Parathyroid adenoma (tissue), 2 donors: ENCODE results near the gene OAT.

Source experiments
- H2AFZ ChIP-seq: fragments of 300-600 bp; sonication (generic); one replicate; pipeline ENCODE4 v1.7.0; 2017; ENCODE audit warnings: antibody characterized with exemption, mild to moderate bottlenecking
- H3K27ac ChIP-seq: fragments of 300-600 bp; sonication (generic); one replicate; pipeline ENCODE4 v1.7.0; 2017
- H3K27me3 ChIP-seq: fragments of 300-600 bp; sonication (generic); one replicate; pipeline ENCODE4 v1.7.0; 2017; ENCODE audit warnings: low read length; ENCODE audit not compliant: control insufficient read depth, insufficient read depth
- H3K36me3 ChIP-seq: fragments of 300-600 bp; sonication (generic); one replicate; pipeline ENCODE4 v1.7.0; 2017; ENCODE audit warnings: low read length; ENCODE audit not compliant: control insufficient read depth, insufficient read depth
- H3K4me1 ChIP-seq: fragments of 300-600 bp; sonication (generic); one replicate; pipeline ENCODE4 v1.7.0; 2017; ENCODE audit warnings: control low read depth
- H3K4me2 ChIP-seq: fragments of 300-600 bp; sonication (generic); one replicate; pipeline ENCODE4 v1.7.0; 2017; ENCODE audit warnings: low read length
- H3K4me3 ChIP-seq: fragments of 300-600 bp; sonication (generic); one replicate; pipeline ENCODE4 v1.7.0; 2017; ENCODE audit warnings: low read depth, low read length
- H3K79me2 ChIP-seq: fragments of 300-600 bp; sonication (generic); one replicate; pipeline ENCODE4 v1.7.0; 2017; ENCODE audit warnings: control low read depth
- H3K9ac ChIP-seq: fragments of 300-600 bp; sonication (generic); one replicate; pipeline ENCODE4 v1.7.0; 2017; ENCODE audit warnings: mild to moderate bottlenecking
- H3K9me3 ChIP-seq: fragments of 300-600 bp; sonication (generic); one replicate; pipeline ENCODE4 v1.7.0; 2017; ENCODE audit warnings: low read length; ENCODE audit not compliant: control insufficient read depth
- CTCF ChIP-seq: fragments of 300-600 bp; sonication (generic); IDR thresholded peaks from one replicate; pipeline ENCODE4 v1.7.0; 2017; ENCODE audit warnings: antibody characterized with exemption, mild to moderate bottlenecking
- donor health status: primary hyperparathyroidism.

OAT gene

GRCh38 chr10:124367936-124368335, 50.8 kb downstream of the OAT start:
- no peak for TF ChIP-seq CTCF
- Histone ChIP-seq H3K36me3 (no peaks in the 10 kb centered on the region), H3K4me3 (no peak overlapping the region), H3K9me3 (no peaks in the 10 kb centered on the region), H3K9ac (no peak overlapping the region), H3K79me2 (no peaks in the 10 kb centered on the region), H3K27ac (no peak overlapping the region), H3K4me1 (no peaks in the 10 kb centered on the region), H2AFZ (no peak overlapping the region), H3K27me3 (no peaks in the 10 kb centered on the region), H3K4me2 (no peak overlapping the region)

GRCh38 chr10:124367414-124367813, 51.3 kb downstream of the OAT start:
- Histone ChIP-seq H3K27me3 (no peaks in the 10 kb centered on the region), H3K9ac (no peak overlapping the region), H3K4me2 (no peak overlapping the region)

GRCh38 chr10:124366825-124367224, 51.9 kb downstream of the OAT start:
- H3K9me3 ChIP-seq = no peaks in the 10 kb centered on the region

More at GRCh38 chr10:124367414-124367813, 51.3 kb downstream of the OAT start:
- no peak overlapping the region for H3K4me3 ChIP-seq
- H3K79me2 ChIP-seq = no peaks in the 10 kb centered on the region
- H3K27ac ChIP-seq = no peak overlapping the region
- no peak for TF ChIP-seq CTCF
- H3K9me3 ChIP-seq = no peaks in the 10 kb centered on the region
- no peak overlapping the region for H2AFZ ChIP-seq
- H3K36me3 ChIP-seq = no peaks in the 10 kb centered on the region
- no peaks in the 10 kb centered on the region for H3K4me1 ChIP-seq

GRCh38 chr10:124366343-124366742, 52.4 kb downstream of the OAT start:
- Histone ChIP-seq H3K9me3 (no peaks in the 10 kb centered on the region), H3K9ac (no peak overlapping the region), H3K27ac (no peak overlapping the region), H3K4me2 (no peak overlapping the region), H2AFZ (no peak overlapping the region), H3K4me3 (no peak overlapping the region), H3K79me2 (no peaks in the 10 kb centered on the region), H3K27me3 (no peaks in the 10 kb centered on the region), H3K4me1 (no peaks in the 10 kb centered on the region), H3K36me3 (no peaks in the 10 kb centered on the region)
- no peak for TF ChIP-seq CTCF

More at GRCh38 chr10:124366825-124367224, 51.9 kb downstream of the OAT start:
- no peak for TF ChIP-seq CTCF
- Histone ChIP-seq H3K4me2 (no peak overlapping the region), H3K9ac (no peak overlapping the region), H3K4me1 (no peaks in the 10 kb centered on the region), H3K27ac (no peak overlapping the region), H3K79me2 (no peaks in the 10 kb centered on the region), H3K4me3 (no peak overlapping the region), H2AFZ (no peak overlapping the region), H3K36me3 (no peaks in the 10 kb centered on the region), H3K27me3 (no peaks in the 10 kb centered on the region)

- H3K27me3 ChIP-seq = no peaks in the 10 kb centered on the region
- H2AFZ ChIP-seq = no peak overlapping the region
- H3K4me1 ChIP-seq = no peaks in the 10 kb centered on the region
- no peak overlapping the region for H3K9ac ChIP-seq
- no peaks in the 10 kb centered on the region for H3K79me2 ChIP-seq
- H3K9me3 ChIP-seq = no peaks in the 10 kb centered on the region
- H3K27ac ChIP-seq = no peak overlapping the region
- no peak overlapping the region for H3K4me3 ChIP-seq
- H3K4me2 ChIP-seq = no peak overlapping the region
- no peaks in the 10 kb centered on the region for H3K36me3 ChIP-seq
- no peak for TF ChIP-seq CTCF
These were observed 54.0 kb downstream of the OAT start for GRCh38 chr10:124364674-124365073.
